GM11168 (cell line): ENCODE results near the gene ENPP3.
"Not testable (repeated sequence)": the region's sequence is repeated elsewhere in the genome, so short reads cannot be mapped to it uniquely, and the experiment has no call there.

Experiments
- in situ Hi-C: fragments of 300-500 bp; cut with MboI; formaldehyde crosslinking; loops from one replicate; pipeline ENCODE4 v1.12.0; 2022; ENCODE audit warnings: low sequenced_read_pairs; ENCODE audit not compliant: unreplicated experiment

ENPP3 gene

GRCh38 chr6:131728296-131728939 is 91.3 kb downstream of the ENPP3 start:
- in situ Hi-C loops: no loop called here

GRCh38 chr6:131729550-131729949 is 92.4 kb downstream of the ENPP3 start:
- in situ Hi-C loops: no loop called here

GRCh38 chr6:131730264-131730663 is 93.2 kb downstream of the ENPP3 start:
- in situ Hi-C loops: no loop called here

GRCh38 chr6:131731224-131731623 is 94.1 kb downstream of the ENPP3 start:
- in situ Hi-C loops: no loop called here

- in situ Hi-C loops: no loop called here
Observed at GRCh38 chr6:131733376-131734016, 96.4 kb downstream of the ENPP3 start.

- in situ Hi-C loops: no loop called here
Observed at GRCh38 chr6:131736003-131736596, 99.0 kb downstream of the ENPP3 start.

- in situ Hi-C loops: no loop called here
Observed at GRCh38 chr6:131736811-131737210, 99.7 kb downstream of the ENPP3 start.

GRCh38 chr6:131739136-131739535 is 102.0 kb downstream of the ENPP3 start:
- in situ Hi-C loops: no loop called here

GRCh38 chr6:131740161-131740560 is 103.1 kb downstream of the ENPP3 start:
- in situ Hi-C loops: no loop called here

- in situ Hi-C loops: no loop called here
Observed at GRCh38 chr6:131741688-131742393, 104.7 kb downstream of the ENPP3 start.

- in situ Hi-C loops: no loop called here
Observed at GRCh38 chr6:131744432-131745287, 107.6 kb downstream of the ENPP3 start.

- in situ Hi-C loops: no loop called here
Observed at GRCh38 chr6:131745476-131745875, 108.4 kb downstream of the ENPP3 start.

GRCh38 chr6:131747821-131748353 is 110.8 kb downstream of the ENPP3 start:
- in situ Hi-C loops: no loop called here

- in situ Hi-C loops: no loop called here
Observed at GRCh38 chr6:131749023-131749422, 111.9 kb downstream of the ENPP3 start.

GRCh38 chr6:131751012-131751715 is 114.1 kb downstream of the ENPP3 start:
- in situ Hi-C loops: not testable (repeated sequence)

GRCh38 chr6:131754088-131754487 is 117.0 kb downstream of the ENPP3 start:
- in situ Hi-C loops: no loop called here

- in situ Hi-C loops: no loop called here
Observed at GRCh38 chr6:131754715-131755567, 117.8 kb downstream of the ENPP3 start.

GRCh38 chr6:131755597-131755996 is 118.5 kb downstream of the ENPP3 start:
- in situ Hi-C loops: no loop called here
